ENCODE results near the gene PACS2. TPM values are rescaled to one million over a fixed set of nuclear protein-coding genes. Genes with fewer than 3 reads are reported as not detected.

Gene PACS2
- total RNA-seq, 1 experiment from 2014 or later = 43.4 TPM

DNA sequence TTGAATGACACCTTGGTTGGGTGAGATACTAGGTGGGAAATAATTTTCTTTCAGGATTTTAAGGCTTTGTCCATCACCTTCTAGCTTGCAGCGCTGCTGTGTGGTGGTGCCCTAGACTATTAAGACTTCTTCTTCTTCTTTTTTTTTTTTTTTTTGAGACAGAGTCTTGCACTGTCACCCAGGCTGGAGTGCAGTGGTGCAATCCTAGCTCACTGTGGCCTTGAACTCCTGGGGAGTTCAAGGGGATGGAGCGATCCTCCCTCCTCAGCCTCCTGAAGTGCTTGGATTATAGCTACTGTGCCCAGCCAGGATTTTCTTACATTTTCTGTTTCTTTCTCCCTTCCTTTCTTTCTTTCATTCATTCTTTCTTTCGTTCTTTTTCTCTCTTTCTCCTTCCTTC lies 94.8 kb downstream of the PACS2 start:
- H3K9me3 ChIP-seq (replicated peaks) = no peaks in the 10 kb centered on the region
- H3K36me3 ChIP-seq = no peaks in the 10 kb centered on the region
- H3K27ac ChIP-seq = no peak overlapping the region

DNA sequence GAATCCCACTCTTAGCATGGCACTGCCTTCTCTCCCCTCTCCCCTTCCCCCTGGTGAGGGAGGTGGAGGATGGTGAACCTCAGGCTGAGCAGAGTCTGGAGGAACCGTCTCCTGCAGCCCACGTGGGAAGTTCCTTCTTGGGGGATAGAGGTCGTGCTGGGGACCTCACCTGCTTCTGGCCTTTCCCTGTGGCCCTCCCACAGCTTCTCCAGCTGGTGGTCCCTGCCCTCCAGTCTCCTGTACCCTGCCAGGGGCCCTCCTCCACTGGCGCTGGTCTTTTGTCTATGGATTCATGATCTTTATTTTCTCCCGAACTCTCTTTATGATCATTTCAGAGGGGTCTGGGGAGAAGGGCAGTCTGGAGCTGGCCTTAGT lies 96.1 kb downstream of the PACS2 start:
- H3K27ac ChIP-seq = no peak overlapping the region
- peak overlapping the region; percentile 52; the same call in 1 of the 2 replicates for H3K4me3 ChIP-seq
- no peak for DNase-seq
- H3K27me3 ChIP-seq = peaks cover 15% of the 10 kb centered on the region
- peaks cover 2% of the 10 kb centered on the region; the same call in 1 of the 2 replicates for H3K4me1 ChIP-seq
- H3K36me3 ChIP-seq = no peaks in the 10 kb centered on the region
- H3K9me3 ChIP-seq (replicated peaks) = no peaks in the 10 kb centered on the region

More for the DNA sequence above, 94.8 kb downstream of the PACS2 start:
- Histone ChIP-seq H3K4me1 (peaks cover 2% of the 10 kb centered on the region; the same call in 1 of the 2 replicates), H3K4me3 (no peak overlapping the region), H3K27me3 (peaks cover 15% of the 10 kb centered on the region)
- DNase-seq = no peak

DNA sequence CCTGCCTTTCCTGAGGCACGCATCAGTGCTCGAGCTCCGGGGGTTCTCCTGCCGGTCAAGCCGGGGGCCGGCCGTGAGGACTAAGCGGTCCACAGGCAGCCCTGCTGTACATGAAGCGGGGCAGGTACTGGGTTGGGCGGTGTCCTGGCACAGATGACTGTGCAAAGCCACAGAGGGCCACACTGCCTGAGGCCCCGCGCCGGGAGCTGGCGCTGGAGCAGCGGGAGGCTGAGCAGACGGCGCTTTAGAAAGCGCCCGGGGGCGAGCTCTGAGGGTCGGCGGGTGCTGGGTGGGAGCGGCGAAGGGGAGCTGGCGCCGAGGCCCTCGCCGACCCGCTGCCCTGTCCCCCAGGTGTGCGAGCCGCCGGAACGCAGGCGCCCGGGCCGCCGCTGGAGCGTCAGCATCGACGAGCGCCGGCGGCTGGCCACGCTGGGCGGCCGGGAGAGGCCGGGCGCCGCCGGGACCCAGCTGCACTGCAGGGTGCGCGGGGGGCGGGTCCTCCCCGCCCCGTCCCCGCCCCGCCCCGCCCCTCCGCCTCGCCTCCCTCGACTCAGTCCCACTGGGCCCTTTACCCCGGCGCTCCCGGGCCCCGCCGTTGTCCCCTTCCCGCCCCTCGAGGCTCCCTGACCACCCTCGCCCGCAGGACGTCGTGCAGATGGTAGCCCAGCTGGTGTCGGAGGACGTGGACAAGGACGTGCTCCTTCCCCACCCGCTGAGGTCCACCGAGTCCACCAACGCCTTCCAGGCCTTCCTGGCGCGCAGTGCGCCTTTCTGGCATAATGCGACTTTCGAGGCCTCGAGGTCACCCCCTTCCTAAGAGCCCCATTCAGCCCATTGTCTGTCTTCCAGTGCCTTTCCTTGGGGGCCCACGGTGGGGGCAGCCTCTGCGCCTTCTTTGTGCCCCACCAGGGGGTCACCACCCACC lies 96.7 kb downstream of the PACS2 start:
- no peak overlapping the region for H3K27ac ChIP-seq
- peak overlapping the region; percentile 52 for H3K4me3 ChIP-seq
- peak in 1 of 2 experiments; percentile 55 for DNase-seq
- no peaks in the 10 kb centered on the region for H3K36me3 ChIP-seq
- no peaks in the 10 kb centered on the region for H3K9me3 ChIP-seq (replicated peaks)
- H3K4me1 ChIP-seq = peaks cover 2% of the 10 kb centered on the region; the same call in 1 of the 2 replicates
- H3K27me3 ChIP-seq = peaks cover 15% of the 10 kb centered on the region; the same call in 1 of the 2 replicates

DNA sequence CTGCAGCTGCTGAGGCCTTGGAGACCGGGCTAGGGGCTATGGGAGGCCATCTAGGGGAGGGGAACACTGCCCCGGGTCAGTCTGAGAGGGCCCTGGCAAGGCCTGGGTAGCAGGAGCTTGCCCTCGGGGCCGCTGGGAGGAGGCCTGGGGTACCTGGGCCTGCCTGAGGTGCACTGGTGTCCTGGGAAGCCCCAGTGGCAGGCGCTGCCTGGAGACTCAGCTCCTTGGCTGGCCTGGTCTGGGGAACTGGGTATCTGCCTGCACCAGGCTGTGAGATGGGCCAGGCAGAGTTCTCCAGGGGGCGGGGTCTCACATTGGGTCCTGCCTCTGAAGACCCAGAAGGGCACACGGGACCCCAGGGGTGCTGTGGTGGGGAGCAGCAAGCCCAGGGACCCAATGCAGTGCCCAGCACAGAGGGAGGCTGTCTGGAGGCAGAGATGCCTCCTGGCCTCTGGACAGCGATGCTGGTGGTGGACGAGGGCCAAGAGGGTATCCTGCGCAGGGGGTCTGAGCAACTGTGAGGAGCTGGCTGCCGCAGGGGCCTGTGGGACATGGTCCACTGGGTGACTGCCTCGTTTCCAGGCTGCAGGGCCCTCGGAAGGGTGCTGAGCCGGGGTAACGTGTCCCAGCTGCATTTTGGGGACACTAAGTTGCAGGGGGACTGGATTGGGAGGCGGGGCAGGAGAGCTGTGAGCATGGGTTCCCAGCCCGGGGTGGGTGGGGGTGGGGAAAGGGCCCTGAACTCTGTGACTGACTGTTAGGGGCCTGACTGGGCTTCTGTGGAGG lies 97.6 kb downstream of the PACS2 start:
- peaks cover 2% of the 10 kb centered on the region; the same call in 1 of the 2 replicates for H3K4me1 ChIP-seq
- no peak overlapping the region for H3K27ac ChIP-seq
- H3K27me3 ChIP-seq = peaks cover 15% of the 10 kb centered on the region; the same call in 1 of the 2 replicates
- H3K9me3 ChIP-seq (replicated peaks) = no peaks in the 10 kb centered on the region
- no peak for DNase-seq
- H3K4me3 ChIP-seq = no peak overlapping the region
- no peaks in the 10 kb centered on the region for H3K36me3 ChIP-seq

DNA sequence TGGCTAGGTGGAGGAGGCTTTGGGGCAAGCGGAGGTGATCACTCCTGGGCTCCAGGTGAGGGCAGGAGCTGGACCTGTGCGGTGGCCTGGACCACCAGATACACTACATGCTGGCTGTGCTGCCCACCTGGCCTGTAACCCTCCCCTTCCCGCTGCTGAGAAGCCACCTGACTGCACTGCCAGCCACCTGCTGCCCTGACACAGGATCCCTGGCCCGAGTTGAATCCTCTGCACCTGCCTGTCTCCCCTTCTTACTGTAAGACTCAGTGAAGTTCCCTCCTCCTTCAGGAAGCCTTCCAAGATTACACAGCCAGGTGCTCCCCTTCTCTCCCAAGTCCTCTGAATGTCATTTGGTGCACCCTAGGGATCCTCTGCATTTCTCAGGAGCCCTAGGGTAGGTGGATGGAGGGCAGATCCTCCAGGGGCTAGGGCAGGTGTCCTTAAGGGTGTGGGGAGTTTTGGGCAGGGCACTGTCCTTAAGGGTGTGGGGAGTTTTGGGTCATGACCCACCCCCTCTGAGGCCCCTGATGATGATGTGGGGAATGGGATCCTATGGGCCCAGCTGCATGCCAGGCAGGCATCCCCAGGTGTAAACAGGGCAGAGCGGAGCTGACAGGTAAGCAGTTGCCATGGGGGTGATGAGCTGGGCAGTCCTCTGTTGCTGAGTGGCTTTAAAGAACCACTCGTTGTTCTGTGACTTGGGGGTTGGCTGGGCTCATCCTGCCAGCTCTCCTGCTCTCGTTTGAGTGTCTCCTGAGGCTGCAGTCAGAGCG lies 98.4 kb downstream of the PACS2 start:
- no peak for DNase-seq
- Histone ChIP-seq H3K27ac (no peak overlapping the region), H3K27me3 (peaks cover 15% of the 10 kb centered on the region; the same call in 1 of the 2 replicates), H3K36me3 (no peaks in the 10 kb centered on the region), H3K4me1 (peaks cover 2% of the 10 kb centered on the region; the same call in 1 of the 2 replicates), H3K4me3 (no peak overlapping the region), H3K9me3 (replicated peaks) (no peaks in the 10 kb centered on the region)

DNA sequence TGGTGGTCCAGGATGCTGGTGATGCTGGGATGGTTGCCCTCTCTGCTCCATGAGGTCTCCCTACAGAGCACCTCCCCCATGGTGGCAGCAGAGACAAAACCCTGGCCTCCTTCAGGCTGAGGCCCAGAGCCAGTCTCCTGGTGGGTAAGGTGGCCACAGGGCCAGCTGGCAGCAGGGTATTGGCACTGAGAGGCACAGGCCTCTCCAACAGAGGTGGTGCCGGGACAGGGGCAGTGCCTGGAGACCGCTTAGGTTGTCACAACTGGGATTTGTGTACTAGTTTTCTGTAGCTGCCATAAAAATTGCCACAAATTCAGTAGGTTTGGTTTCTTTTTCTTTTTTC lies 99.0 kb downstream of the PACS2 start:
- Histone ChIP-seq H3K27ac (no peak overlapping the region), H3K9me3 (replicated peaks) (no peaks in the 10 kb centered on the region), H3K27me3 (peaks cover 15% of the 10 kb centered on the region; the same call in 1 of the 2 replicates), H3K36me3 (no peaks in the 10 kb centered on the region), H3K4me3 (no peak overlapping the region), H3K4me1 (peaks cover 3% of the 10 kb centered on the region)
- no peak for DNase-seq

DNA sequence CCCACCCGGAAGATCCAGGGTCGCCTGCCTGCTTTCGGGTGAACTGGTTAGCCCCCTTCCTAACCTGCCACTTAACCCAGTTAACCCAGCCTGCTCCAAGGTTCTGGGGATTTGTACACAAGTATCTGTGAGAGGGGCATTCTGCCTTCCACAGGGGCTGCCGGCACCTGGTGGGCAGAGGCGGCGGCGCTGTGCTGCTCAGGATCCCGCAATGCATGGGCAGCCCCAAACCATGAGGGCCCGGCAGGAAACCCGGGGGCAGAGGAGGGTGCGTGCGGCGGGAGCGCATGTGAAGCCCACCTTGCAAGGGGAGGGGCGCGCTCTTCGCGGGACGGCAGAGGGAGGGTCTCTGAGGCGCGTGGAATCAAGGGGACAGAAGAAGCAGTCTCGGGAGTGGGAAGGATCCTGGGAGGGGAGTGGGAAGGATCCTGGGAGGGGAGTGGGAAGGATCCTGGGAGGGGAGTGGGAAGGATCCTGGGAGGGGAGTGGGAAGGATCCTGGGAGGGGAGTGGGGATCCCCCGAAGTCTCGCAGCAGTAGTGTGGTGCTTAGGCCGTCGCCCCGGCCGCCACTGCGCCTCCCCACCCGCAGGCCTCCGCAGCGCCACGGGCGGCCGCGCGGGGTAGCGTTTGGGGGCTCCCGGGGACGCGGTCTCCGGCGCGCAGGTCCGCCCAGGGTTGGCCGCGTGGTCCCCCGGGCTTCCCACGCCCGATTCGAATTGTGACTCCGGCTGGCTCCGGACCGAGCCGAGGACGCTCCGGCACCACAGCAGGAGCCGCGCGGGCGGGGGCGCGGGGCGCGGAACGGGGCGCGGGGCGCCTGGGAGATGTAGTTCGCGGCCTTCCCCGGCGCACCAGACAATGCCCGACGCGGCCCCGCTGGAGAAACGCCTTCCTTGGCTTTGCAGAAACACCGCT lies 100.2 kb downstream of the PACS2 start:
- Histone ChIP-seq H3K36me3 (no peaks in the 10 kb centered on the region), H3K4me3 (no peak overlapping the region), H3K4me1 (peaks cover 13% of the 10 kb centered on the region), H3K9me3 (replicated peaks) (no peaks in the 10 kb centered on the region), H3K27me3 (peaks cover 15% of the 10 kb centered on the region; the same call in 1 of the 2 replicates), H3K27ac (no peak overlapping the region)
- no peak for DNase-seq

DNA sequence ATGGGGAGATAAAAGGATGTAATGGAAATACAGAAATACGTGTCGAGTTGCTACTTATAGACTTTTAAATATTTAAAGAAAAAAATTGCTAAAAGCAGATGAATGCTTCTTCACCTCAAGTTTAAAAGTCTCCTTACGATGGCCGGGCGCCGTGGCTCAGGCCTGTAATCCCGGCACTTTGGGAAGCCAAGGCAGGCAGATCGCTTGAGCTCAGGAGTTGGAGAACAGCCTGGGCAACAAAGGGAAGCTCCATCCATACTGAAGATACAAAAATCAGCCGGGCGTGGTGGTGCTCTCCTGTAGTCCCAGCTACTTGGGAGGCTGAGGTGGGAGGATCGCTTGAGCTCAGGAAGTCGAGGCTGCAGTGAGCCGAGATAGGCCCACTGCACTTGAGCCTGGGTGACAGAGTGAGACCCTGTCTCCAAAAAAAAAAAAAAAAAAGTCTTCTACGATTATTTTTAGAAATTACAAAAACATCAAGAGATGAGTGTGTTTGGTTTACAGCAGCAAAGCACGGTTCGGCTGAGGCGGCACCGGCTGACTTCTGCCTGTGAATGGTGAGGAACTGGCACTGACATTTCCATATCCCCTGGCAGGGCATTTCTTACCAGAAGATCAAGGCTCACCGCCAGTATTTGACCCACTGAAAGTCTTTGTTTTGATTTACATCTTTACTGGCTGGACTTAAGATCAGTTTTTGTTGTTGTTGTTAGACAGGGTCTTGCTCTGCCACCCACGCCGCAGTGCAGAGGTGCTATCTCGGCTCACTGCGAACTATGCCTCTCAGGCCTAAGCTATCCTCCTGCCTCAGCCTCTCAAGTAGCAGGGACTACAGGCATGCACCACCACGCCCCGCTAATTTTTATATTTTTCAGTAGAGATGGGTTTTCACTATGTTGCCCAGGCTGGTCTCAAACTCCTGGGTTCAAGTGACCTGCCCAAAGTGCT lies 101.2 kb downstream of the PACS2 start:
- H3K27ac ChIP-seq = no peak overlapping the region
- no peak overlapping the region for H3K4me3 ChIP-seq
- H3K36me3 ChIP-seq = no peaks in the 10 kb centered on the region
- no peaks in the 10 kb centered on the region for H3K9me3 ChIP-seq (replicated peaks)
- peaks cover 9% of the 10 kb centered on the region; the same call in 1 of the 2 replicates for H3K27me3 ChIP-seq
- peaks cover 13% of the 10 kb centered on the region for H3K4me1 ChIP-seq
- no peak for DNase-seq

DNA sequence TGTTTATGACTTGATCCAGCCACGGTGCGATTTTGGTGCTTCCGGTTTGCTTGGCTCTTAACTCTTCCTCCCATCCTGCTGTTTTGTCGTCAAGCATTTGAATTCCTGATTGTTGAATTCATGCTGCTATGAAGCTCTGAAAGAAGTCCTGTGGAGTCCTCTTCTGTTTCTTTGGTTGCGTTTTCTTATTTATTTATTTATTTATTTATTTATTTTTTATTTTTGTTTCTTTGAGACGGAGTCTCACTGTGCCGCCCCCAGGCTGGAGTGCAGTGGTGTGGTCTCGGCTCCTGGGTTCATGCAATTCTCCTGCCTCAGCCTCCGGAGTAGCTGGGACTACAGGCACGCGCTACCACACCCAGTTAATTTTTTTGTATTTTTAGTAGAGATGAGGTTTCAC lies 102.1 kb downstream of the PACS2 start:
- Histone ChIP-seq H3K27ac (no peak overlapping the region), H3K27me3 (peaks cover 5% of the 10 kb centered on the region; the same call in 1 of the 2 replicates), H3K4me3 (no peak overlapping the region), H3K36me3 (no peaks in the 10 kb centered on the region), H3K9me3 (replicated peaks) (no peaks in the 10 kb centered on the region), H3K4me1 (peaks cover 10% of the 10 kb centered on the region)
- DNase-seq = no peak

DNA sequence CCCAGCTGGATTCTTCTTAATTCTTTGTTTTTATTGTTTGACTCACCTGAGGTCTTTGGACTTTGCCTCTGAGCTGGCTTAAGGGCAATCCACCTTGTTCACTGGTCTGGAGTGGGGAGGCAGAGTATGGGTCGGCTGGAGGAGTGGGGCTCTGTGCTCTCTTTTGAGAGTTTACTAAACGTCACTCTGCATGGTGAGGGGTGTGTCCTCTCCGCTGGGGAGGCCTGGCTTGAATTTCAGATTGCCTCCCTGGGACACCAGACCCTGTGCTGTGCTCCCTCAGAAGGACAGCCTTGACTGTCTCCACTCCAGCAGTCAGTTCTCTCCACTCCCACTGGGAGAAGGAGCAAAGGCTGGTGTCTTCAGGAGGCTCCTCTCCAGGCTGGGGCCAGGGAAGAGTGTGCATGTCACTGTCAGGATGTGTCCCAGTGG lies 103.2 kb downstream of the PACS2 start:
- no peaks in the 10 kb centered on the region for H3K27me3 ChIP-seq
- no peak overlapping the region for H3K4me3 ChIP-seq
- H3K4me1 ChIP-seq = peaks cover 10% of the 10 kb centered on the region
- DNase-seq = no peak
- H3K36me3 ChIP-seq = peaks cover 8% of the 10 kb centered on the region
- H3K9me3 ChIP-seq (replicated peaks) = no peaks in the 10 kb centered on the region
- H3K27ac ChIP-seq = no peak overlapping the region

DNA sequence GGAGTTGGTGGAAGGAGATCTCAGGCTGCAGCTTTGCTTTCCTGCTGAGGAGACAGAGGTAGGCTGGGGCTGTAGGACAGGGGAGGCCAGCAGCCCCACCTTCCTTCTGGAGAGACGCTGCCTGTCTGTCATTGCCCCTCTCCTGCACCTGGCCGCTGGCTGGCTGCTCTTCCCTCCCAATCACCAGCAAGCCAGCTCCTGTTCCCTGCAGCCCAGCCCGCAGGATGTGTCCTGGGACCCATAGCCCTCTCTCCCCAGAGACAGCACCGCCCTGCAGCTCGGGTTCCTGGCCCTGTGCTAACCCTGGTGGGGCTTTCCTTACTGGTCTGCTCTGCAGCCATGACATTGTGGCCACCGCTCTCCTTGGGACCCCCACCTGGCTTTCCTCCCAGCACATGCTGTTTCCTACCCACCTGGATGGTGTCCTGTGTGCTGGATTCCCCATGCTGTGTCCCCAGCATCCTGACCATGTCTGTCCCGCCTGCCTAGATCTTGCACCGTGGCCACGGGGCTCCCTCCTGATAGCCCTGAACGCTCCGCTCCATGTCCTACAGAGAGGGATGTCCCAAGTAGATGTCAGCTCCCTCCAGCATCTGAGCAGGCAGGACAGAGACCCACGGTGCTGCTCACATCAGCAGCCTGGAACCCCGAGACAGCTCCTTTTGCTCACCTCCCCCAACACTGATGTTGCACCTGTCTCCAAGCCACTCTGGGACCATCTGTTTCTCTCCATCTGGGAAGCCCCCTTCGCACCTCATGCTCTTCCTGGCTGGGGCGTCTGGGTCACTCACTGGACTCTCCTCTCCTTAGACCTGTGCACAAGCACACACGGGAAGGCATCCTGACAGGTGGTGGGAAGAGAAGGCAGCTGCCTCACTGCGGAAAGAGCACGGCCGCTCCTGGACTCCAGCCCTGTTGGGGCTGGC lies 104.0 kb downstream of the PACS2 start:
- peak overlapping the region; percentile 55; the same call in 1 of the 2 replicates for H3K27ac ChIP-seq

More for the DNA sequence above, 104.0 kb downstream of the PACS2 start:
- Histone ChIP-seq H3K36me3 (peaks cover 14% of the 10 kb centered on the region), H3K4me3 (peak overlapping the region; percentile 68), H3K9me3 (replicated peaks) (no peaks in the 10 kb centered on the region), H3K4me1 (peaks cover 10% of the 10 kb centered on the region), H3K27me3 (no peaks in the 10 kb centered on the region)
- peak in 1 of 2 experiments; percentile 53 for DNase-seq

Data from SJCRH30 (cell line).